DMS 273 (cell line): ENCODE results near the gene SERTAD2.
A peak's percentile ranks its signal among the peaks of the same experiment; 100 is the strongest.

Experiments
- DNase-seq: peaks from one replicate; lab custom pipeline; 2025; ENCODE audit not compliant: unreplicated experiment; lab: John Stamatoyannopoulos, UW

SERTAD2 gene

DNA sequence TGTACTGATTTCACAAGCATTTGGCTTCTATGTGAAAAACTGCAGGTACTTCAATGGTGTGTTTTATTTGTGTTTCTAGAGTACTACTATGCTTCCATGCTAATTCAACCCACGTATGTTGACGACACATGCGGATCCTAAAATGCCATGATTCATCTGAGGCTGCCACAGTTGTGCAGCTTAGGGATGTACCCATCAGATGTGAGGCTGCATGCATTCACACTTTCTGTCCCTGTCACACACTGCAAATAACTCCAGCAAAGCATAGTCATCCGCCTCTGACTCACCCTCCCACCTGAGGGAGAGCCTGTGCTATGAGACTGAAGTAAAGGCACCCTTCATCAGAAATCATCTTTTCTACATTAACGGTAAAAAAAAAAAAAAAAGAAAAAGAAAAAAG, 22.1 kb upstream of the SERTAD2 start:
- DNase-seq: no peak

DNA sequence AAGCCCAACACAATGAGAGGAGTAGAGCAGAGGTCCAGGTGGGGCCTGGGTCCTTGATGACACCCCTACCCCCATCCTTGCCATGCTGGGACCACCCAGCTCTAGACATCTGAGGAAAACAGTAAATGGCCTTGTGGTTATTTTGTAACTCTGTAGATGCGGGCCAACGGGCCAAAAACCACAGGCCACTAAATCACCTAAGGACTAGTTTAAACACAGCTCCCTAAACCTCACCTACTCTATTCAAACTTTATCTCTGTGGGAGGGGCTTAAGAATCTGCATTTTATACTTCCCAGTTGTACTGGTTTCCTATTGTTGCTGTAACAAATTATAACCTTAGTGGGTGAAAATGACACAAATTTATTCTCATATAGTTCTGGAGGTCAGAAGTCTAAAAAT, 19.0 kb upstream of the SERTAD2 start:
- no peak for DNase-seq

DNA sequence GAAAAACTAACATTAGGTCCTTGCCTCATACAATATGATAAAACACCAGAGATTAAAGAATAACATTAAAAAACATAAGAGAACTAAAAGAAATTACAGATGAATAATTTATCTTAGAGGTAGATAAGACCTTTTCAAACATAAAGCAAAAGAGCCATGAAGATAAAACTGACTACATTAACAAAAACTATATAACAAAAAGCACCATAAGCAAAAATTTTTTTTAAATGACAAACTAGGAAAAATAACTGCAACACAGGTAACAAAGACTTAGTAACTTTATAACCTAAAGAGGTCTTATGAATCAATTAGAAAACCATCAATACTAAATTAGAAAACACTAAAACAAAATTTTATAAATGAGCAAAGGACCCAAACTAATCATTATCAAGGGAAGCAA, 16.3 kb upstream of the SERTAD2 start:
- DNase-seq: no peak

DNA sequence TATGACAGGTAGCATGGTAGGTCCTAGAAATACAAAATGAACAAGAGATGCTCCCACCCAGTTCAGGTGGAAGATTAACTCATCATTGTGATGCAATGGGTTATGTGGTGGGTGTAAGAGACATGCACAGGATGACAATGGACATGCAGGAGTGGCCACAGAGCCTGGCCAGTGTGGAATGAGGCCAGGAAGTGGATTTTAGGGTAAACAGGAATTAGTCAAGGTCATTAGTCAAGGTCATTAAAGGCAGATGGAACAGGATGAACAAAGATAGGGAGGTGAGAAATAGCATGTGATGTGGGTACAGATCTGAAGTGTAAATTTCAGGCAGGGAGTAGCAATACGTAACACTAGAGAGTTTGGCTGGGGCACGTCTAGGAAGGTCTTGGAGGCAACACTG, 15.6 kb upstream of the SERTAD2 start:
- DNase-seq: no peak

DNA sequence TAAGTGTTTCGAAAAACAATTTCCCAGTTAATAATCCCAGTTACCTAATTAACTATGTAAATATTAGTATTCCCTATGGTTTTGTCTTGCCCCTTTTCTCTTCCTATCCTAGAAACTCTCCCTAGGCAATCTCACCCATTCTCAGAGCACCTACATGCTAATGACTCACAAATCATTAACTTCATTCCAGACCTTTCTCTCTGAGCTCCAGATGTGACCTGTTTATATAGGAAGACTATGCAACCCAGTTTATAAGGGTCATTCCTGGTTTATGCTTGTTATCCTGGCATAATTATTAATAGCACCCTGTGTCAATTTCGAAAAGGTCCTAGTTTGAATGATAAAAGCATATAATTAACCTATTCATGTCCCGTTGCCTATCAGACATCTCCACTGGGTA, 14.8 kb upstream of the SERTAD2 start:
- DNase-seq: no peak

DNA sequence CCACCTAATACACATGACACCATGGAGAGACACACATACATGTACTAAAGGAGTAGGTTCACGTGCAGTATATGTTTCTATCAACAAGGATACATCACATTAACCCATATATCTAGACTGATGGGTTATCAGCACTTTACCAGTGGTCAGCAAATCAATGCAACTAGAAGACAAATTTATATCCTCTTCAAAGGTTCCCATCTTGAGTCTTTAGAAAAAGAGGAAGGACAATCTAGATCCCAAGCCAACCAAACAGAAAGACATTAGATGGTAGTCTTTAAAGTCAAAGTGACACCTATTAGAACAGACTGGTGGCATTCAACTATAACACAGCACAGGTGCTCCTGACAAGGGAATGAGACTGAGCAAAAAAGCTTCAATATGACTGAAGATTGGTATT, 13.8 kb upstream of the SERTAD2 start:
- no peak for DNase-seq

DNA sequence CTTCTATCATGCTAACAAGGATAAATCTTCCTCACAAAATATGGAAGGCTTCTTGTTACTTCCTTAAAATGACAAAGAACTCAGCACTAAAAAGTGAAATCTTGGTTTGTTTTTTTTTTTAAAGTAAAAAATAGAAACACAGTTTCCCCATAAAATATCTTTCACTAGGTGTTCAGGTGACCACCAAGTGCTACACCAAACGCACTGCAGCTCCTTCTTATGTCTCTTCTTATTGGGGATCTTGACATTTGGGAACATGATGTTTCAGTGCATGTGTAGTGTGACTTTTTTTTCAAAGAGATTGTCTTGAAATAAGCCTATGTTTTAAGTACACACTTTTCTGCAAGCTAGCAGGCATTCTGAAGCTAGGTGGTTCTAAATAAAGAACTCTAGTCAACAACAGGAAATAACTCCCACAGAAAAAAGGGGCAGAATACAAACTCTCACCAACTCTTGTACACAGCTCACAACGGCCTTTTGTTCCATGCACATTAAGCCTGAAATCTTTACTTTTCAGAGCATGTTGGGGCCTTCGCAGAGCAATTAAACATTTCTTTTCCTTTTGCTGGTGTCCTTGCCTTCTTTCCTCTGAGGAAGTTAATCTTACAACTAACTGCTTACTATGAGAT, 13.2 kb upstream of the SERTAD2 start:
- DNase-seq: no peak

DNA sequence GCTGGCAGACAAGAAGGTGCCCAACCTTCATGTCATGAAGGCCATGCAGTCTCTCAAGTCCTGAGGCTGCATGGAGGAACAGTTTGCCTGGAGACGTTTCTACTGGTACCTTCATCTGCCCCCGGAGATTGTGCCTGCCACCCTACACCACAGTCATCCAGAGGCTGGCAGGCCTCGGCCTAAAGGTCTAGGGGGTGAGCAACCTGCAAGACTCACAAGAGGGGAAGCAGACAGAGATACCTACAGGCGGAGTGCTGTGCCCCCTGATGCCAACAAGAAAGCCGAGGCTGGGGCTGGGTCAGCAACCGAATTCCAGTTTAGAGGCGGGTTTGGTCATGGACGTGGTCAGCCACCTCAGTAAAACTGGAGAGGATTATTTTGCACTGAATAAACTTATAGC, 12.0 kb upstream of the SERTAD2 start:
- no peak for DNase-seq

DNA sequence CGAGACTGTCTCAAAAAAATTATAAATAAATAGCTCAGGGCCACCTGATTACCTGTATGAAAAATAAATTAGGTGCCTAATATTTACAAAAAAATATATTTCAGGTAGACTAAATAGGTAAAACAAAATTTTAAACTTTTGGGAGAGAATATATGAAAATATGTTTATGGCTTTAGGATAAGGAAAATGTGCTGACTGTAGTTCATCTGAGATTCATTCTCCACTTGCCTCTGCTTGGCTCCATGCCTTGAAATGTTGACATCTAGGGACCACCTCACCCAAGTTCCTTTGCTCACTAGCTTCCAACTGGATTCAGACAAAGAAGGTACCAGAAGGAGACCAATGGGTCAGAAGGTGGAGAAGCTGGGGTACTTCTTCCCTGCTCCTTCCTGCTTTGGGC, 9.7 kb upstream of the SERTAD2 start:
- no peak for DNase-seq

DNA sequence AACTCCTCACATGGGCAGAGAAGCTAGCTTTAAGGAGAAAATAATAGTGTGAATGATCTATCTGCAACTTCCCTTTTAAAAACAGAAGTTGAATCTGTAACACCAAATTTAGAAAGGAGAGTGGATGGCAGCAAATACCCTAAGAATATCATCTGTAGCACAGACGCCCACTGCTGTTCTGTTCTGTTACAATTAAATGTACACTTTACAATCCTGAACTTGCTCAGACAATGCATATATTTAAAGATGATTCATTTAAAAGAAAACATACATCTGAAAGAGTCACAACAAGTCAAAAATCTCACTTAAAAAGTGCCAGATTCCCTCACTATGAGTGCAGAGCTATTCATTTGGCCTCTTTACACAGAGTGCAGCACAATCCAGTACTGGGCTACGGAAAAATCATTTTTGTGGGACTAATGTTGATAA, 8.0 kb upstream of the SERTAD2 start:
- DNase-seq: no peak

DNA sequence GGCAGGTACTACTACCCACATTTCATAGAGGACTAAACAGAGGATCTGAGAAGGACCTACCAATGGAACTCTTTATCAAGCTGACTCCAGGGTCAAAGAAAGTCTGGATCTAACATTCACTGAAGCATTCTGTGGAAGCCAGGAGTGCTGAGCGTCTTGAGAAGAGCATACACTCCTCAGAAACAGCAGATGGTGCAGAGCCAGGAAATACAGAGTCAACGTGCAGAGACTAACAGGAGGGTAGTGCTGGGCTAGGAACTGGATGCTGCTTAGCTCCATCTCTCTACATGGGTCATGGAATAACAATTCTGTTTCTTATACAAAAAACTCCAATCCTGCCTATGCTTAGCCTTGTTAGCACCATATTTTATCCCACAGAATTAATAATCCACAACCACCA, 5.5 kb upstream of the SERTAD2 start:
- DNase-seq: peak; percentile 10

DNA sequence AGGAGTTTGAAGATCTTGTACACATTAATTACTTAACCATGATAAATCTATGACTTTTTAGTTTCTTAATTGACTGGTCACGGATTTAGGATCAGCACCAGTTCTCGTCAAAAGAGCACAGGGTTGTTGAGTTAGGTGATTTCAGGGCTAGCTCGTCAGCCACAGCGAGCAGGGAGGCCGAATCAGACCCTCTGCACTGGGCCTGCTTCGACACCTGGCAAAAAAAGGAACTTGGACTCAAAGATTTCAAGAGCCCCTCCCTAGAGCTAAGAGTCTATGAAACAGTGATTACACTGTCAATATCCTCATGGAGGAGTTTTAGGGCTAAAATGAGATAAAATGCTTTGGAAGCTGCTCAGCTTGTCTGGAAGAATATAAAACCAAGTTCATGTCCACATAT, 4.6 kb upstream of the SERTAD2 start:
- no peak for DNase-seq

DNA sequence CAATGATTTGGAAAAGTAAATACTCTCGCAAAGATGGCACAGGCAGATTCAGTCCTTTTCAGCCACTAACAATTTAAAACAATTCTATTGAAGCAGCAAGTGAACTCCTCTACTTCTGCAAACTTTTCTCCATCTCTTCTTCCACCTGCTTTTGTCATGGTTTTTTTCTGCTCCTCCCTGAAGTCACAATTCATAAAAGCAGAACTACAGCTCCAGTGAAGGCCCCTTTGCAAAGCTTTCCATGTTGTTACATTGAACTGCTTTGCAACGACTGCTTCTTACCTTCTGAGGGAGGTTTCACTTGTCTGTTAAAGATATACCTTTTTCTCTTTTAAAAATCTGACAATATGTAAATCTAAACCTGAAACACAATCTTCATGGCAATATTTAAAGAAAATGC, 3.7 kb upstream of the SERTAD2 start:
- no peak for DNase-seq

DNA sequence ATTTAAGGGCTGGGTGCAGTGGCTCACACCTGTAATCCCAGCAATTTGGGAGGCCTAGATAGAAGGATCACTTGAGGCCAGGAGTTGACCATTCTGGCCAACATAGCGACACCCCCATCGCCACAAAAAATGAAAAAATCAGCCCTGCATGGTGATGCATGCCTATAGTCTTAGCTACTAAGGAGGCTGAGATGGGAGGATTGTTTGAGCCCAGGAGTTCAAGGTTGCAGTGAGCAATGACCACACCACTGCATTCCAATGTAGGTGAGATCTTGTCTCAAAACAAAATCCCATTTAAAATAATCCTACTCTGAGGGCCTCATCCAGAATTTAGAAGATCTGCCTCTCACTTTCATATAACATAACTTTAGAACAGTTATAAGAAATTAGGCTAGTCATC, 2.7 kb upstream of the SERTAD2 start:
- no peak for DNase-seq

DNA sequence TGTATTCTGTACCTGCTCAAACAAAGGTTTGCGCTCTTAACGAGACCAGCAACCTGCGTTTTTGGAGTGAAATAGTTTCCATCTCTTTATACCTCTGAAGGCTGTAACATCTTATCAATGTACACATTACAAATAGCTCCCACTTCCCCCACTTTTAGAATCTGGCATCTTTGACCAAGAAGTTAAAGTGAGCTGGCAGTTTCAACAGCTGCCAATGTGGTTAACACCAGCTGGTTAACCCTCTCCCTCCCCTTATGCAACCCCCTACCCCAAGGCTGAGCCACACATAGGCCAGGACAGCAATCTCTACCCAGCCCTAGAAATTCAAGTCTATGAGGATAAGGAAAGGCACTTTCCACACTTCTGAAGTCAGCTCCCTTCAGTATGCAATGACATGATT, 2.2 kb upstream of the SERTAD2 start:
- peak; percentile 72 for DNase-seq

DNA sequence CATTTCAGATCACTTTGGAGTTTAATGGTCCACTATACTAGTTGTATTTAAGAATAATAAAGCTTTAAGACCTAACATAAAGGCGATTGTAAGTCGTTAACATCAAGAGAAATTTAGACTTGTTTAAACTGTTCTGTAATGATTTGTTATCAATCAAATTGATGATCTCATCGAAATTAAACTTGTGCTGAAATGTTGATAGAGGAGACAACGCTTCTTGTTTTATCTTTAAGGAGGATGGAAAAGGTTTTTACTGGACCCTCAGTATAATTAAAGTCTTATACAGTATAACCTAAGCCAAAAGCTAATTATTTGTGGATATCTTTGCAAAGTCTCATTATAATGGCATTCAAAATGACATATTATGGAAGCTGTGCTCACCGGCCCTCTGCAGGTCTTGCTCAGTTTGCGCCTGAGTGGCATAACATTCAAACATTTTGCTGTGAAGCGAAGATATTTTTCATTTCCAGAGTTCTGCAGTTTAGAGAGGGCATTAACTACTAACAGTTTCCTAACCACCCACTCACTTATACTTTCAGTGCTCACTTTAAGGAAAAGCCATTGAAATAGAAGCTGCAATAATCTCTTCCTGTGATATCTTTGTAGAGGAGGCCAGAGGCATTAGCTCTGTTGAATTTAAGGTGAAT, 1.4 kb upstream of the SERTAD2 start:
- DNase-seq: peak; percentile 55

DNA sequence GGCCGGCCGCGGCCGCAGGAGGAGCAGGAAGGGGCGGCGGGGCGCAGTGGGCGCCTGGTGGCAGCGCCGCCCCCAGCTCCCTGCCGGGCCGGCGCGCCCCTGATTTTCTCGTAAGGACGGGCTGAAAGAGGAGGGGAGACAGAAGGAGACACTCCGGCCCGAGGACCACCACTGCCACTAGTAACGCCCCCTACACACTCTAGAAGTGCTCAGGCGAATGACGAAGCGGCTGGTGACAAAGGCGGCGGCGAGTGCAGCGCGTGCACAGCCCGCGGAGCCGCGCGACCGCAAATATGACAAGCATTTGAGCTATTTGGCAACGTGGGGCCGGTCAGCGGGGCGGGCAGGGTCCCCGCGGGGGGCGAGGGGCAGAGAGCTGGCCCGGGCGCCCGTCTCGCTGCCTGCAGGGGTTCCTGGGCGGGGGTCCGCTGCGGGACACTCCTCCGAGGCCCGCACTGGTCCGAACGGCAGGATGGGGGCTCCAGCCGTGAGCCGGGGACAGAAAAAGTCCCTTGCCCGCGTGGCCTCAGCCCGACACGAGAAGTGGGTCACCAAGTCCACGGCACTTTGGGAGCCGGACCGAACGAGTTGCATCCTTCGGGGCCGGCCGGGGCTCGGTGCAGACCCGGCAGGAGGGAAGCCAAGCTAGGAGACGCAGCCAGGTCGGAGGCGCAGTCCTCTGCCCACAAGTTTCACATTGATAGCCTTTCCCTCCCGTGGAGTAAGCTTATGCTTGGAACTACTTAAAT, 524 bp upstream of the SERTAD2 start:
- DNase-seq: peak; percentile 90

DNA sequence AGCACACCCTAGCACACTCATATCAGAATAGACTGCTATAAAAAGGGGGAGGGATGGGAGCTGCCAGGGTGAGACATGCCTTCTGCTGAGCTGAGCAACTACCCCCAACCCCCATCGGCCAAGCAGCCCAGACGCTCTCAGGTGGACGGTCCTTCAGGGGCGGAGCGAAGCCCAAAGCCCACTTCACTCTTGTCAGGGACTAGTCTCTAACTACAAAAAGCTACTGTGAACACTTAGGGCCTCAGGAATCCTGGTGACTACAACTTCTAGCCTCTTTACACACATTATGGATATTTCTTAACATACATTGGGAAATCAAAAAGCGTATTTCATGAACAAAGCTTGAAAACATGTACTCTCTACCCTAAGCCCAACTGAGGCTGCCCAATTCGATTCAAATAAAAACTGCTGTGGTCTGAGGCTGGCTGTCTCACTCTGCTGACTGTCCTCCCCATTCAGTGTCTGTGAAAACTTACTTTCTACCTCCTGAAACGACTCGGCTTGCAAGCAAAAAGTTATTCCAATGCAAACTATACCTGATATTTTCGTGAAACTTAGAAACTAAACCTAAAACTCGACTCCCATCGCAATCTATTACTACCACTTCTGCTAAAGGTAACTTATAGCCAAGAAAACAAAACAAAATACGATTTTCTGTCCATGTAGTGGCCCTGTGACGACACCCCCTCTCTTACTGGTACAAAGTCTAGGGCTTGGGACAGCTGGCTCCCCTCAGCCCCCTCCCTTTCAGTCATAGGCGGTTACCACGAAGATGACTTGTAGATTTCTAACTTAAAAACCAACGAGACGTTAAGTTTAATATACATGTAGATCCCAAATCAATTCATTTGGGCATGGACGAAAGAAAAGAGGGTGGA, 1.2 kb downstream of the SERTAD2 start:
- DNase-seq: peak; percentile 76

DNA sequence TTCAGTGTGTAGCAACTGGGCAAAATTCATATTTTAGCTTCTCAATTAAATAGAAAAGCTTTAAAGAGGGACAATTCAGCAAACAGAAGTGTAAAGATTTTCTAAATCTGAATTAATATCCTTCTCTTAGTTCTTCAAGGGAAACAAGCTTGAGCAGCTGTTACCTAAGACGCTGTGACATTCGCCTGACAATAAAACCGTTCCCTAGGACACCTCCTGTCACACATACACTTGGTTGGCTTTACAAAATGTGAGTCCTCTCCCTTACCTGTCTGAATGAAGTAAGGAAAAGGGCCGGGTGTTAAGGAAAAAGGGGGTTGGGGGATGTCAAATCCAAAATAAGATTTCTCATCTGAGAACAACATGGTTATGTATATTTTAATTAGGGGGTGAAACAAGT, 2.1 kb downstream of the SERTAD2 start:
- no peak for DNase-seq

DNA sequence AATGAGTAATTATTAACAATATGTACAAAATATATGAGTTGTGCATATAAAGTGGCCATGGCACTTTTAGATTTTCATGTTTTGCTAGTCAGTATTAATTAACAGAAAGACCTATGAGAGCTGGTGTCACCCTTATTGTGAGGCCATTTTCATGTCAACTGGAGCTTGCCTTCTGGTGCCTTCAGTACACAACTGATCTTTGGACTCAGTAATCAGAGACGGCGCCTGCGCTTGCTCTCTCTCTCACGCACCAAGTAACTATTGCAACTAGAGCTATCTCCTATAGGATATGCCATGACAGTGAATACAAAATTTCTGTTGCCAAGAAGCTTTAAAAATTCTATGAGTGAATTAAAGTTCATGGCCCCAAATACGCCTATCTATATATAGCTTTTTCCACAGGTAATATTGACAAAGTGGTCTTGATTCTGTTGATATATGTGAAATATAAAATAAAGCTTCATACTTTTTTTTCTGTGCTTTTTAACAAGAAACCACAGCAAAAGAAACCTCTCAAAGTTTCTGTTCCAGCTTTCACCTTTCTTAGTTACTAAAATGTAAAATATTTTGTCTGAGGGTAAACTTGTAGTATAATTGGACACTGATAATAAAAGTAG, 2.9 kb downstream of the SERTAD2 start:
- DNase-seq: no peak

DNA sequence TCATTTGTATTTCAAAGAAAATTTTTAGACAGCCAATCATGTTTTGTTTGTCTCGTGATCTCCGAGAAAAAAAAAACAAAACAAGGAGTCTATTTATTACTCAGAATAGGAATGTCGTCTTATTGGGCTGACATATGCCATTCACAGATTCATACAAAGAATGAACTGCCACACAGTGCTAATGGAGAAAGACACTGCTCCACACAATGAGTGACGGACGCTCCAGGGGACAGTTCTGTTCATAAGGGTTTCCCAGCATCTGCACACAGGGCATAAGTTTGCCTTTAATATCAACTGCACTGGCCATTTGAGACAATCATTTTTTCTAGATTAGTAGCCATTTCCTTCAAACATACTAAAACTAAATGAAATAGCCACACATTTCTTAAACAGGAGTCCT, 3.4 kb downstream of the SERTAD2 start:
- no peak for DNase-seq
